NCI-H82 treated with DMSO at 0.1 percent for 48 hours (cell line): Measurements from ENCODE around the gene CCHCR1.
"Not testable (repeated sequence)": the region's sequence is repeated elsewhere in the genome, so short reads cannot be mapped to it uniquely, and the experiment has no call there.

Experiments used
- DNase-seq: peaks from one replicate; lab custom pipeline; 2025; ENCODE audit not compliant: unreplicated experiment; lab: John Stamatoyannopoulos, UW

CCHCR1 gene

DNA sequence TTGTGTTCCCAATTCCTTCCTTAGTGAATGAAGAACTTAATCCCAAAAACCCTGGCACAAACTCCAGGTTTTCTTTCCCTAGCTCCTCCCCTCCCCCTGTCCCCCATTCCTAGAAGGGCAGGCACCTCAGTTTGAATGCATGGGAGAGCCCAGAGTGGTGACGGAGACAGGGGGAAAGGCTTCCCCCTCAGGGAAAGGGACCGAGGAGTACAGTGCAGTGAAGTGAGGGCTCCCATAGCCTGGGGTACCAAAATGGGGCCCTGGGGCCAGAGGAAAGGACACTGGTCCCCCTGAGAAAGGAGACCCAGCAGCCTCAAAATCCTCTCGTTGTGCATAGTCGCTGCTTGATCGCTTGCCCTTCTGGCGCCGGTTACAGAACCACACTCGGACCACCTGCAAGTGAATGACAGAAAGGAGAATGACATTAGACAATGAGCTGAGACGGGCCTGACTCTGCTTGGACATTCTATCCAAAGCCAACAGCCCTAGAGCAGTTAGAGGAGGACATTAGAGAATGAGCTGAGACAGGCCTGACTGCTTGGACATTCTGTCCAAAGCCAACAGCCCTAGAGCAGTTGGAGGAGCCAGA, 7.0 kb upstream of the CCHCR1 start:
- not testable (repeated sequence) for DNase-seq

- no peak for DNase-seq
These were observed 6.3 kb upstream of the CCHCR1 start for GRCh38 chr6:31163922-31164321.

GRCh38 chr6:31162463-31163165, 5.0 kb upstream of the CCHCR1 start:
- DNase-seq = no peak

GRCh38 chr6:31161216-31162126, 3.9 kb upstream of the CCHCR1 start:
- DNase-seq = no peak

GRCh38 chr6:31158863-31159855, 1.6 kb upstream of the CCHCR1 start:
- DNase-seq = no peak

- DNase-seq = peak; percentile 98
These were observed 699 bp upstream of the CCHCR1 start, which contains the start of gene TCF19 for GRCh38 chr6:31158140-31158862. TSS of gene TCF19 (plus strand) at chr6:31158589. CDS start at chr6:31159470, 881 bp downstream.

GRCh38 chr6:31156641-31157040, 961 bp downstream of the CCHCR1 start:
- no peak for DNase-seq

GRCh38 chr6:31154436-31154835, 3.2 kb downstream of the CCHCR1 start:
- no peak for DNase-seq

DNA sequence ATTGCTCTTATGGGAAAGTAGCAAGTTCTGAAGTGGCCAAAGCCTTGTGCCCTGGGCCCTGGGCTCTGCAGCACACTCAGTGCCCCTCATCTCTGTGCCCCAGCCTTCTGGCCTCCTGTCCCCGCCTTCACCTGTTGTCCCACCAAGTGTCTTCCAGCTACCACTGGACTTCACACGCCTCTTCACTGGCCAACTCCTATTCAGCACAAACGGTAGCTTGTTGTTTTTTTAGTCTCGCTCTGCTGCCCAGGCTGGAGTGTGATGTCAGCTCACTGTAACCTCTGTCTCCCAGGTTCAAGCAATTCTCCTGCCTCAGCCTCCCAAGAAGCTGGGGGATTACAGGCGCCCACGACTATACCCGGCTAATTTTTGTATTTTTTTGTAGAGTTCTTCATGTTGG, 4.8 kb downstream of the CCHCR1 start:
- no peak for DNase-seq

GRCh38 chr6:31149827-31150447, 7.7 kb downstream of the CCHCR1 start:
- no peak for DNase-seq

GRCh38 chr6:31145386-31145785, 12.2 kb downstream of the CCHCR1 start:
- no peak for DNase-seq

GRCh38 chr6:31144970-31145340, 12.6 kb downstream of the CCHCR1 start:
- no peak for DNase-seq

DNA sequence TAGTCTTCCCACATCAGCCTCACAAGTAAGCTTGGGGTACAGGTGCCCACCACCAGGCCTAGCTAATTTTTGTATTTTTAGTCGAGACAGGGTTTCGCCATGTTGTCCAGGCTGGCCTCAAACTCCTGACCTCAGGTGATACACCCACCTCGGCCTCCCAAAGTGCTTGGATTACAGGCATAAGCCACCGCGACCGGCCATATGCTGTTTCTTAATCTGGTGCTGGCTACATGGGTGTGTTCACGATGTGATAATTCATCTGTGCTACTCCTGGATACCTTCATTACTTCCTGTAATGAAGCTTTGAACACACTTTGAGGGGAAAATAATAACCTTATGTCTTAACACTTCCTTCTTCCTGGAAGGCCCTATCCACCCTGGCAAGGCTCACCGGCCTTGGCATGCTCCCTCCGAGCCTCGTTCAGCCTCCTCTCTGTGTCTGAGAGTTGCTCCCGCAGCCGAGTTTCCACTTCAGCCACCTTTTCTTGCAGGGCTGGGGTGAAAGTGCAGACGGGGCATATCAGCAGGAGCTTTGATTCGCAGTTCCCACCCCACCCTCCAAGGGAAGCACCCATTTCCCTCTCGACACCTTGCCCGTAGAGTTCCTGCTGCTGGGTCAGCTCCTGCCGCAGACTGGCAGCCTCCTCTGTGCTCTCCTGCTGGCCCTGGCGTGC, 13.2 kb downstream of the CCHCR1 start:
- no peak for DNase-seq

DNA sequence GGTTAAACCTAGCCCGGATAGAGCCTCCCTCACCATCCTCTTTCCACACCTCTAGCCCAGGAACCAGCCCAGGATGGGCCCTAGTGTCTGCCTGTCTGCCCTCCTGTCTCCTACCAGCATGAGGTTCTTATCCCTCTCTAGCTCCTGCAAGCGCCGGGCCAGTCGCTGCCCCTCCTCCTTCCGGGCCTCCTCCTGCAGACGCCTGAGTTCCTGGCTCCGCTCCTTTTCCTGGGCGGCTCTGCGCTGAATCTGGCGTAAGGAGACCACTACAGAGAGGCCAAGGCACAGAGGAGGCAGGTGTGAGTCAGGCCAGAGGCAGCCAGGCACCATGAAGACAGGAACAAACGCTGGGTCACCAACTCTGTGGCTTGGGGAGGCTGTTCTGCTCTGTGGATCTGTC, 14.5 kb downstream of the CCHCR1 start:
- no peak for DNase-seq

GRCh38 chr6:31142361-31142761, 15.2 kb downstream of the CCHCR1 start:
- DNase-seq = peak; percentile 46

DNA sequence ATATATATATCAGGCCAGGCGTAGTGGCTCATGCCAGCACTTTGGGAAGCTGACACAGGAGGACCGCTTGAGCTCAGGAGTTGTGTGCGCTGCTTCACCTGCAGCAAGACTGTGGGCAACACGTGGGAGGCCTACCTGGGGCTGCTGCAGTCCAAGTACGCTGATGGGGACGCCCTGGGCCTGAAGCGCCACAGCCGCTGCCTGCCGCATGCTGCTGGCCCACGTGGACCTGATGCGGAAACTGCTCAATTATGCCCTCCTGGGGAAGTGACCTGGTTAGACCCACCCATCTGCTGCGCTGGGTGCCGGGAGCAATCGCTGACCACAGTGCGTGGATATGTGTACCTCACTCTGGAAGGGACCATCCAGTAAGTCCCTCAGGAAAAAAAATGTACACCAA, 17.0 kb downstream of the CCHCR1 start:
- DNase-seq = no peak

GRCh38 chr6:31139599-31139998, 18.0 kb downstream of the CCHCR1 start:
- DNase-seq = no peak

- no peak for DNase-seq
These were observed 18.6 kb downstream of the CCHCR1 start, which contains the start of gene PSORS1C2 for GRCh38 chr6:31138982-31139381. TSS of gene PSORS1C2 (minus strand) at chr6:31139066. CDS start at chr6:31139026, 40 bp downstream.

DNA sequence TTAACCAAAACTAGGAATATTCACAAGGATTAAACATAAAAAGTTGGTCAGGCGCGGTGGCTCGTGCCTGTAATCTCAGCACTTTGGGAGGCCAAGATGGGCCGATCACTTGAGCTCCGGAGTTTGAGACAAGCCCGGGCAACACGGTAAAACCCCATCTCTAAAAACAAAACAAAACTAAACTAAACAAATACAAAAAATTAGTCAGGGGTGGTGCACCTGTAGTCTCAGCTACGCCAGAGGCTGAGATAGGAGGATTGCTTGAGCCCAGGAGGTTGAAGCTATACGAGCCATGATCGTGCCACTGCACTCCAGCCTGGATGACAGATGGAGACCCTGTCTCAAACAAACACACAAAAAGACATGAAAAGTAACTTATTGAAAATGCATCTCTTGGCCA, 21.9 kb downstream of the CCHCR1 start:
- no peak for DNase-seq
